Vagina (tissue), 2 donors: ENCODE measurements around the gene STK32B. TPM values are rescaled to one million over a fixed set of nuclear protein-coding genes. Genes with fewer than 3 reads are reported as not detected.

Experiments
- DNase-seq, 2 donors: peaks; one replicate each; pipeline ENCODE4 v3.0.0-alpha.2; 2017; ENCODE audit errors: extremely low spot score in 2 of 2
- H3K27ac ChIP-seq: fragments of 200-600 bp; sonication (generic); one replicate; pipeline ENCODE4 v1.5.1; 2019
- H3K27me3 ChIP-seq: fragments of 200-600 bp; sonication (generic); one replicate; pipeline ENCODE4 v1.5.1; 2019
- H3K36me3 ChIP-seq, 2 donors: fragments of 200-600 bp; sonication (generic); one replicate each; pipeline ENCODE4 v1.5.1; 2017 to 2019
- H3K4me1 ChIP-seq: fragments of 200-600 bp; sonication (generic); one replicate; pipeline ENCODE4 v1.5.1; 2019
- H3K4me3 ChIP-seq, 2 donors: fragments of 200-600 bp; sonication (generic); 1 replicate in 1 of 2; 2 replicates in 1 of 2; pipeline ENCODE4 v1.5.1; 2016 to 2019
- H3K9me3 ChIP-seq: fragments of 200-600 bp; sonication (generic); one replicate; pipeline ENCODE4 v1.5.1; 2019
- POLR2A ChIP-seq, 2 donors: fragments of 450-650 bp; IDR thresholded peaks; one replicate each; pipeline ENCODE4 v1.6.1; 2017; ENCODE audit warnings: antibody characterized with exemption in 2 of 2, mild to moderate bottlenecking in 2 of 2, moderate library complexity in 2 of 2
- POLR2AphosphoS5 ChIP-seq, 2 donors: sonication (generic); formaldehyde crosslinking; IDR thresholded peaks; one replicate each; pipeline ENCODE4 v1.9.0; 2017; ENCODE audit warnings: antibody characterized with exemption in 2 of 2, mild to moderate bottlenecking in 2 of 2, low read depth in 1 of 2; ENCODE audit not compliant: insufficient read depth in 1 of 2
- intact Hi-C: fragments of 100-400 bp; cut with DNase I; formaldehyde crosslinking; loops from one replicate; pipeline ENCODE4 v1.15.1; 2023
- total RNA-seq: library from RNA; depleted of rRNA; stranded (reverse); fragments of >200 nt; gene quantifications from one replicate; pipeline ENCODE4 v1.2.3, GENCODE V29; 2016
- TF ChIP-seq, protein P1 (sequence below), 3 experiments: fragments of 450-650 bp in 2 of 3; fragments of 200-600 bp in 1 of 3; sonication (generic) in 1 of 3; IDR thresholded peaks; one replicate each; pipeline ENCODE4 v1.5.1; 2017 to 2019; ENCODE audit warnings: antibody characterized with exemption in 3 of 3, mild to moderate bottlenecking in 2 of 3, moderate library complexity in 2 of 3

STK32B gene
- total RNA-seq, 1 donor from 2014 or later, result 6.4 TPM

DNA sequence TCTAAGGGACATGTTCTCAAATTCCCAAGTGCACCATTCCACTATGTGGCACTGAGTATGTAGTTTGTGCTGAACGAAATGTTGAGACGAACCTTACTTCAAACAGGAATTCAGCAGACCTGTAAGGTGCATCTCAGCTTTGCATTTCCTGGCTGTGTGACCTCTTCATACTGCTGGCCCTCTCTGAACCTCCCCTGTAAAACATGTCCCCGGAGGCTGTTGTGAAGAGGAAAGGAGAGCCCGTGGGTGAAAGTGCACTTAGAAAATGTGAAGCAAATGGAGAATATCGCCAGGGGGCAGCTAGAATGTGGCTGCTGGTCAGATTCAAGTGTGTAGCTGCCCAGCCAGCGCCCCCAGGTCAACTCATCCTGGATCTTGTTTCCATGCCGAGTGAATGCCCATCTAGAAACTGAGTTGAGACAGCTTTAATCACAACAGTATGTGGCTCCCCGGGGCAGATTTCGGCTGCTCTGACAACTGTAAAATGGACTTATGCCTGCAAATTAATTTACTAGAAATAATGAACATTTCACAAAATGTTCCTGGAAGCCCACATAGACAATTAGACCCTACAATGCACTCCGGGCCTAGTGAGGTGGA lies 393.7 kb downstream of the STK32B start:
- no peaks in the 10 kb centered on the region for H3K4me1 ChIP-seq
- no peak for TF ChIP-seq POLR2AphosphoS5 (IDR thresholded peaks at IDR 0.05; ENCODE audit: insufficient read depth in 1 of 2, low read depth in 1 of 2)
- TF ChIP-seq, protein P1, sequence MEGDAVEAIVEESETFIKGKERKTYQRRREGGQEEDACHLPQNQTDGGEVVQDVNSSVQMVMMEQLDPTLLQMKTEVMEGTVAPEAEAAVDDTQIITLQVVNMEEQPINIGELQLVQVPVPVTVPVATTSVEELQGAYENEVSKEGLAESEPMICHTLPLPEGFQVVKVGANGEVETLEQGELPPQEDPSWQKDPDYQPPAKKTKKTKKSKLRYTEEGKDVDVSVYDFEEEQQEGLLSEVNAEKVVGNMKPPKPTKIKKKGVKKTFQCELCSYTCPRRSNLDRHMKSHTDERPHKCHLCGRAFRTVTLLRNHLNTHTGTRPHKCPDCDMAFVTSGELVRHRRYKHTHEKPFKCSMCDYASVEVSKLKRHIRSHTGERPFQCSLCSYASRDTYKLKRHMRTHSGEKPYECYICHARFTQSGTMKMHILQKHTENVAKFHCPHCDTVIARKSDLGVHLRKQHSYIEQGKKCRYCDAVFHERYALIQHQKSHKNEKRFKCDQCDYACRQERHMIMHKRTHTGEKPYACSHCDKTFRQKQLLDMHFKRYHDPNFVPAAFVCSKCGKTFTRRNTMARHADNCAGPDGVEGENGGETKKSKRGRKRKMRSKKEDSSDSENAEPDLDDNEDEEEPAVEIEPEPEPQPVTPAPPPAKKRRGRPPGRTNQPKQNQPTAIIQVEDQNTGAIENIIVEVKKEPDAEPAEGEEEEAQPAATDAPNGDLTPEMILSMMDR (IDR thresholded peaks at IDR 0.05), result no peak
- no peak for TF ChIP-seq POLR2A (IDR thresholded peaks at IDR 0.05)
- H3K27ac ChIP-seq, result no peak overlapping the region
- DNase-seq, result peak in 1 of 2 donors; percentile 25
- H3K27me3 ChIP-seq, result no peaks in the 10 kb centered on the region
- intact Hi-C loops, result no loop called here
- no peaks in the 10 kb centered on the region for H3K36me3 ChIP-seq
- no peak overlapping the region for H3K4me3 ChIP-seq
- no peaks in the 10 kb centered on the region for H3K9me3 ChIP-seq

DNA sequence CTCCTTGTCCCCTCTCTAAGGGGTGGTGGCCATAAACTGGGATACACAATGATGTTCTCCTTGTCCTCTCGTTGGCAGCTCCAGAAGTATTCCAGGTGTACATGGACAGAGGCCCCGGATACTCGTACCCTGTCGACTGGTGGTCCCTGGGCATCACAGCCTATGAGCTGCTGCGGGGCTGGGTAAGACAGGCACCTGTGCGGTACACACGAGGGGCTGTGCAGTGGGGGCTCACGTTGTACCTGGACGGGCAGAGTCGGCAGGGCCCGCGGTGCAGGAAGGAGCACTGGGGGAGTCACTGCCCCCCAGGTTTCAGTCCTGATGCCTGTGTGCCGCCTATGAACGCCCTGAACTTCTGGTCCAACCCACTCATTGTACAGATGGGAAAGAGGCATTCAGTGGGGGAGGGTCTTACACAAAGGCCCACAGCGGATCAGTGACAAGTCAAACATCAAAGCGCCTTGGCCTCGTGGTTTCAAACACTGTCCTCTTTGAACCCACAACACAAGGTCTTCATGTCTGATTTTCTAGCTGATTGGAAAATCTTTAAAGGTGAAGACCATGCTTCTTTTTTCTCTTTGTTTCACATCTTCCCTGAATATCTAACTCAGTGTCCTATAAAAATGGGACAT lies 395.4 kb downstream of the STK32B start:
- Histone ChIP-seq H3K27me3 (no peaks in the 10 kb centered on the region), H3K27ac (no peak overlapping the region), H3K4me3 (no peak overlapping the region), H3K36me3 (no peaks in the 10 kb centered on the region), H3K4me1 (no peaks in the 10 kb centered on the region), H3K9me3 (no peaks in the 10 kb centered on the region)
- DNase-seq, result peak in 1 of 2 donors; percentile 83
- intact Hi-C loops, result no loop called here
- TF ChIP-seq POLR2A (IDR thresholded peaks at IDR 0.05) (no peak), POLR2AphosphoS5 (IDR thresholded peaks at IDR 0.05; ENCODE audit: insufficient read depth in 1 of 2, low read depth in 1 of 2) (no peak)
- TF ChIP-seq, protein P1 (IDR thresholded peaks at IDR 0.05), result no peak

DNA sequence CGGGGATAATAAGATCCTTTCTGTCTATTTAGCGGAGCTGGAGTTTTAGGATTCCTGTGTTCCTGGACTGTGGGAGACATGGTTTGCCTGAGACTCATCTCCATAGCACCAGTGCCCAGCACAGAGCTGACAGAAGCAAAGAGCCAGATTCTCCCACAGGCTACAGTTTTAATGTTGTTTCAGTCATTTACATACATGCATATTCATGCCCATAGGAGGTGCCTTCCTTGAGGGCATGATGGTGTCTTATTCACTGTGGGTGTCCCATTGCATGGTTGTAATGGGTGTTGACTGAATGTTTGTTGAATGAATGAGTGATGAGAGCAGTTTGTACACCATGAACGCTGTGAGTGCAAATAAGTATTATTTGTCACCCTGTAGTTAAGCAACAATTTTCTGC lies 396.5 kb downstream of the STK32B start:
- Histone ChIP-seq H3K4me3 (no peak overlapping the region), H3K9me3 (no peaks in the 10 kb centered on the region), H3K27me3 (no peaks in the 10 kb centered on the region), H3K4me1 (no peaks in the 10 kb centered on the region), H3K27ac (no peak overlapping the region), H3K36me3 (no peaks in the 10 kb centered on the region)
- TF ChIP-seq POLR2AphosphoS5 (IDR thresholded peaks at IDR 0.05; ENCODE audit: insufficient read depth in 1 of 2, low read depth in 1 of 2), result no peak
- TF ChIP-seq, protein P1 (IDR thresholded peaks at IDR 0.05), result no peak
- TF ChIP-seq POLR2A (IDR thresholded peaks at IDR 0.05), result no peak
- intact Hi-C loops, result no loop called here
- DNase-seq, result peak in 1 of 2 donors; percentile 42

DNA sequence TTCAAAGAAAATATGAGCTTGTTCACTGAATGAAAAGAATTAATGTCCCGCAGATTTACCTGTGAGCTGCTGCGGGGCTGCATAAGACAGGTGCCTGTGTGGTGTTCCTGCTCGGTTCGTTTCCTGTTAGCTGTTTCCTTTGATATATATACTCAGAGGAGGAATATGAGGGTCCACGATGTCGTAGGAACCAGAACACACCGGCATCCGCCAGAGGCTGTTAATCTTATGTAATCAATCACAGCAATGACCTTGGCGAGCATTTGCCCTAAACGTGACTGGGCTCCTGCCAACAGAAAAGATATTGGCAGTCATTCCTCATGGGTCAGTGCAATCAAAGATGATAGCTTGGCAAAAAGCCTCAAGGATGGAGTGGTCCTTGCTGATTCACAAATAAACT lies 396.9 kb downstream of the STK32B start:
- intact Hi-C loops, result no loop called here
- DNase-seq, result peak in 1 of 2 donors; percentile 52
- no peak overlapping the region for H3K27ac ChIP-seq
- no peaks in the 10 kb centered on the region for H3K27me3 ChIP-seq
- no peaks in the 10 kb centered on the region for H3K4me1 ChIP-seq
- H3K36me3 ChIP-seq, result no peaks in the 10 kb centered on the region
- no peak for TF ChIP-seq POLR2A (IDR thresholded peaks at IDR 0.05)
- TF ChIP-seq POLR2AphosphoS5 (IDR thresholded peaks at IDR 0.05; ENCODE audit: insufficient read depth in 1 of 2, low read depth in 1 of 2), result no peak
- no peaks in the 10 kb centered on the region for H3K9me3 ChIP-seq
- H3K4me3 ChIP-seq, result no peak overlapping the region

DNA sequence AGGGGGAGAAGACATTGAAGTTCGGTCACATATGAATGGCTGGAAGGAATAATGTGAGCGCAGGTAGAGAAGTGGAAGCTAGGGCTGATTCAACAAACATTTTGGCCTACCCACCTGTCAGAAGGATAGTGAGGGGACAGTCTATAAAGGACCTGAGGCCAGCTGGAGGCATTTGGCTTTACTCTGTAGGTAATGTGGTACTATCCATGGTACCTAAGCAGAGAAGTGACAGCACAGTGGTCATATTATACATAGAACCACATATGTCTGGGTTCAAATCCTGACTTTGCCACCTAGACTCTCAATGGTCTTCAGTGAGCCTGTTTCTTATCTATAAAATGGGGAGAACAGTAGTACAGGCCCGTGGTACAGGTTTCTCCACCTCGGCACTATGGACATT lies 400.0 kb downstream of the STK32B start:
- Histone ChIP-seq H3K27me3 (no peaks in the 10 kb centered on the region), H3K36me3 (no peaks in the 10 kb centered on the region), H3K27ac (no peak overlapping the region), H3K4me3 (no peak overlapping the region), H3K4me1 (no peaks in the 10 kb centered on the region), H3K9me3 (no peaks in the 10 kb centered on the region)
- DNase-seq, result peak in 1 of 2 donors; percentile 6
- intact Hi-C loops, result no loop called here
- TF ChIP-seq POLR2A (IDR thresholded peaks at IDR 0.05) (no peak), POLR2AphosphoS5 (IDR thresholded peaks at IDR 0.05; ENCODE audit: insufficient read depth in 1 of 2, low read depth in 1 of 2) (no peak)
- TF ChIP-seq, protein P1 (IDR thresholded peaks at IDR 0.05), result no peak
